Endothelial cell of umbilical vein (primary cell): ENCODE data around the gene DHRS2.

Experiments used
- CTCF ChIP-seq, 2 donors: IDR thresholded peaks; 1 replicate in 1 of 2; 2 replicates in 1 of 2; pipeline ENCODE4 v1.5.1; 2011; ENCODE audit warnings: low read length in 2 of 2, mild to moderate bottlenecking in 2 of 2, moderate library complexity in 2 of 2, control low read depth in 1 of 2, inconsistent platforms in 1 of 2, low read depth in 1 of 2; ENCODE audit not compliant: insufficient read depth in 1 of 2; ENCODE audit errors: extremely low read depth in 1 of 2
- FOS ChIP-seq: IDR thresholded peaks from 2 replicates; pipeline ENCODE4 v1.6.1; 2011; ENCODE audit warnings: mild to moderate bottlenecking, low read length, moderate library complexity, borderline replicate concordance; ENCODE audit not compliant: insufficient read depth
- POLR2A ChIP-seq: IDR thresholded peaks from 2 replicates; pipeline ENCODE4 v1.6.1; 2012; ENCODE audit warnings: low read depth, mild to moderate bottlenecking, control low read depth, low read length

GRCh38 chr14:23665302-23666016 lies 29.3 kb downstream of the DHRS2 start:
- TF ChIP-seq POLR2A = no peak
- TF ChIP-seq FOS = no peak
- TF ChIP-seq CTCF (IDR thresholded peaks at IDR 0.05; ENCODE audit: extremely low read depth in 1 of 2, insufficient read depth in 1 of 2, low read depth in 1 of 2, low read length in 2 of 2) = no peak
